Fibroblast of skin of right quadriceps (primary cell): Measurements from ENCODE around the gene NECAB2.

Source experiments
- DNase-seq: peaks from one replicate; pipeline ENCODE4 v3.0.0-alpha.2; 2013

NECAB2 gene

GRCh38 chr16:84047626-84048025 is 79.6 kb downstream of the NECAB2 start:
- DNase-seq = no peak

DNA sequence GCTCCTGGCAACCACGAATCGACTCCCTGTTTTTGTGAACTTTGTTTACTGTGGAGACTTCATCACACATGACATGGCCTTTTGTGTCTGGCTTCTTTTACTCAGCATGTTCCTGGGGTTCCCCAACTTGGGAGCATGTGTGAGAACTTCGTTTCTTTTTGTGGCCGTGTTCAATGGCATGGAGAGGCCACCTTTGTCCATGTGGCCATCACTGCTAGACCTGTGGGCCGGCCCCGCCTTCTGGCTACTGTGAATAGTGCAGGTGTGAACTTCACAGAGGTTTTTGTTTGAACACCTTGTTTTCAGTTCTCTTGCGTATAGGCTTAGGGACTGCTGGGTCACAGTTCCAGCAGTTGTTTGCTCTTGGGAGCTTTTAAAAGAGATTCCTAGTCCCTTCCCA is 80.2 kb downstream of the NECAB2 start:
- no peak for DNase-seq

DNA sequence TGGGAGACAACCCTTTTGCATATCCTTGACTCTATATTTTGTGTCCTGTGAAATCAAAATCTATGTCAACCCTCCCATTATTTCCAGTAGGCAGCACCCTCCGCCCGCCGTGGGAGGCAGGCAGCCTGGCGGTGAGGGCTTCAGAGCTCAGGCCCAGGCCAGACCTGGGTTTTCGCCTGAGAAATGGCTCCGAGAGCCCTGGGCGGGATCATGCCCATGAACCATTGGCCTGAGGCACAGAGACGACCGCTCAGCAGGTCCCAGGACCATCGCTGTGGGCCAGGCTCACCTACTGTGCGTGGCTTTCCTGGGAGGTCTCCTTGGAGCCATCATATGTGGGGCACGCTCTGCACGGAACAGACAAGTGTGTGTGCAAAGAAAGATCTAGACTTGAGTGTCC is 80.8 kb downstream of the NECAB2 start:
- no peak for DNase-seq

DNA sequence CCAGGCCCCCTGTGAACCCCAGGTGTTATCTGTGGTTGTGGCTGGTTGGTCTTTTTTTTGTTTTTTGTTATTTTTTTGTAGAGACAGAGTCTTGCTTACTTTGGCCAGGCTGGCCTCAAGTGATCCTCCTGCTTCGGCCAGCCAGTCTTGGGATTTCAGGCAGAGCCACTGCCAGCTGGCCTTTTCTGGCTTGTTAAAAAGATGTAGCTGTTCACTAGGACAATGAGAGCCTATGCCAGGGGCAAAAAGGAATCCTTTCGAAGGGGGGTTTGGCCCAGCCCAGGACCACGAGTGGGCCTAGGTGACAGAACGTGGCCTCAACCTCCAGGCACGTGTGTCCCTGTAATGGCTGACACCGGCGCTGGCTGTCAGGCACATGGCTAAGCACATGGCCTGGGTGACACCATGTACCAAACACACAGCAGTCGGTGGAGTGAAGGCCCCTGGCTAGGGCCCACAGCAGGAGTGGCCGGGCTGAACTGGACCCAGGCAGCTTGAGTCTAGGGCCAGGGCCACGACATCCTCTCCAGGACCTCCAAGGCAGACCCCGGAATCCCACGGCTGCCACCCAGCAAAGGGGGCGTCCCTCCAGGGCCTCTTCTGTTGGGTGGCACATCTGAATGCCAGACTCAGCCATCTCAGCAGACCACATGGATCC is 81.5 kb downstream of the NECAB2 start:
- no peak for DNase-seq

GRCh38 chr16:84050316-84050715 is 82.3 kb downstream of the NECAB2 start:
- DNase-seq = no peak

- DNase-seq = no peak
These were observed 84.1 kb downstream of the NECAB2 start for GRCh38 chr16:84052071-84052622.
